ENCODE results near the gene SOX5. TPM values are rescaled to one million over a fixed set of nuclear protein-coding genes. Genes with fewer than 3 reads are reported as not detected.

The SOX5 gene
- polyA plus RNA-seq, 1 experiment: 6.7 TPM

DNA sequence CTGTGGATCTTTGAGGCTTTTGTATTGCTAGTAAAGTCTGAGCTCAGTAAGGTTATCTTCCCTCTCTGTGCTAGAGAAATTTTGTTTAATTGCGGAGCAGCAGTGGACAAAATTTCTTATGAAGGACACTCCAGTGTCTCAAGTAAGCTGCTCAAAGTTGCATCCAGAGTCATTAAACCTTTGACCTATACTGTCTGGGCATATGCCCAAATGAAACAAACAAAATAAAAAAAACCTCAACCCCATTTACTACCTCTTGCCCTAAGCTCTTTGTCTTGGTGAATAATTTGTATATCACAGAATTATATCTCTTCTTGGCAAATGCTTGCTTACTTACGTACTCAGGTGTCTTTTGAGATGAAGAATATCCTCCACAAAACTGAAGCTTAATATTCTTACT, 465.2 kb downstream of the SOX5 start:
- Histone ChIP-seq H3K27me3 (ENCODE audit: control insufficient read depth, insufficient read depth, low read length) (no peaks in the 10 kb centered on the region), H3K9me3 (ENCODE audit: control insufficient read depth, insufficient read depth, low read length) (no peaks in the 10 kb centered on the region), H3K27ac (ENCODE audit: low read depth, low read length) (no peak overlapping the region), H3K4me3 (ENCODE audit: low read depth, low read length) (no peak overlapping the region)
- TF ChIP-seq, protein P1, sequence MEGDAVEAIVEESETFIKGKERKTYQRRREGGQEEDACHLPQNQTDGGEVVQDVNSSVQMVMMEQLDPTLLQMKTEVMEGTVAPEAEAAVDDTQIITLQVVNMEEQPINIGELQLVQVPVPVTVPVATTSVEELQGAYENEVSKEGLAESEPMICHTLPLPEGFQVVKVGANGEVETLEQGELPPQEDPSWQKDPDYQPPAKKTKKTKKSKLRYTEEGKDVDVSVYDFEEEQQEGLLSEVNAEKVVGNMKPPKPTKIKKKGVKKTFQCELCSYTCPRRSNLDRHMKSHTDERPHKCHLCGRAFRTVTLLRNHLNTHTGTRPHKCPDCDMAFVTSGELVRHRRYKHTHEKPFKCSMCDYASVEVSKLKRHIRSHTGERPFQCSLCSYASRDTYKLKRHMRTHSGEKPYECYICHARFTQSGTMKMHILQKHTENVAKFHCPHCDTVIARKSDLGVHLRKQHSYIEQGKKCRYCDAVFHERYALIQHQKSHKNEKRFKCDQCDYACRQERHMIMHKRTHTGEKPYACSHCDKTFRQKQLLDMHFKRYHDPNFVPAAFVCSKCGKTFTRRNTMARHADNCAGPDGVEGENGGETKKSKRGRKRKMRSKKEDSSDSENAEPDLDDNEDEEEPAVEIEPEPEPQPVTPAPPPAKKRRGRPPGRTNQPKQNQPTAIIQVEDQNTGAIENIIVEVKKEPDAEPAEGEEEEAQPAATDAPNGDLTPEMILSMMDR (IDR thresholded peaks at IDR 0.05; ENCODE audit: low read depth, low read length): no peak
- DNase-seq (ENCODE audit: low read depth, low spot score): no peak
- ChIA-PET POLR2A (no interaction called here), CTCF (interaction anchor here (0.6 kb wide), 1 partner anchor 171 kb away, joined by 3 read pairs; no protein-coding TSS in a partner anchor)

DNA sequence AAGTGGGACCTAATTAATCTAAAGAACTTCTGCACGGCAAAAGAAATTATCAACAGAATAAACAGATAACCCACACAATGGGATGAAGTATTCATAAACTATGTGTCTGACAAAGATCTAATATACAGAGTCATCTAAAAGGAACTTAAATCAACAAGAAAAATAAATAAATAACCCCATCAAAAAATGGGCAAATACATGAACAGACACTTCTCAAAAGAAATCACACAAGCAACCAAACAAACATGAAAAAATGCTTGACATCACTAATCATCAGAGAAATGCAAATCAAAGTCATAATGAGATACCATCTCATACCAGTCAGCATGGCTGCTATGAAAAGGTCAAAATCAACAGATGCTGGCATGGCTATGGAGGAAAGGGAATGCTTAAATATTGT, 466.9 kb downstream of the SOX5 start:
- Histone ChIP-seq H3K9me3 (ENCODE audit: control insufficient read depth, insufficient read depth, low read length) (no peaks in the 10 kb centered on the region), H3K27me3 (ENCODE audit: control insufficient read depth, insufficient read depth, low read length) (no peaks in the 10 kb centered on the region), H3K4me3 (ENCODE audit: low read depth, low read length) (no peak overlapping the region), H3K27ac (ENCODE audit: low read depth, low read length) (no peak overlapping the region)
- POLR2A ChIA-PET: no interaction called here
- CTCF ChIA-PET: no interaction called here
- TF ChIP-seq, protein P1 (IDR thresholded peaks at IDR 0.05; ENCODE audit: low read depth, low read length): no peak
- DNase-seq (ENCODE audit: low read depth, low spot score): no peak

Measured in AG04450 (cell line).